Keratinocyte (primary cell): Measurements from ENCODE around the gene KIF21B. TPM values are rescaled to one million over a fixed set of nuclear protein-coding genes. Genes with fewer than 3 reads are reported as not detected.

Experiments
- DNase-seq: peaks from one replicate; pipeline ENCODE4 v3.0.0-alpha.2; 2011; ENCODE audit warnings: low read depth, missing footprints, low spot score
- FAIRE-seq: peaks from 2 replicates; lab custom pipeline; 2011; peaks lifted over from hg19 to GRCh38; lab: Jason Lieb, UNC
- H2AFZ ChIP-seq: 2 replicates; pipeline ENCODE4 v1.6.0; 2012; ENCODE audit warnings: low read length, control low read depth, inconsistent platforms; ENCODE audit not compliant: control insufficient read depth
- H3K27ac ChIP-seq: 2 replicates; pipeline ENCODE4 v1.5.1; 2011; ENCODE audit warnings: low read length; ENCODE audit not compliant: control insufficient read depth, insufficient read depth
- H3K27me3 ChIP-seq: 3 replicates; pipeline ENCODE4 v1.6.0; 2011; ENCODE audit warnings: low read length; ENCODE audit not compliant: control insufficient read depth, insufficient read depth; ENCODE audit errors: extremely low read depth
- H3K36me3 ChIP-seq, 2 experiments: 2 replicates in 1 of 2; 3 replicates in 1 of 2; pipeline ENCODE4 v1.5.1; 2011; ENCODE audit warnings: low read length in 2 of 2, mild to moderate bottlenecking in 1 of 2; ENCODE audit not compliant: control insufficient read depth in 2 of 2, insufficient read depth in 2 of 2; ENCODE audit errors: extremely low read depth in 1 of 2
- H3K4me1 ChIP-seq: 3 replicates; pipeline ENCODE4 v1.5.1; 2011; ENCODE audit warnings: low read length; ENCODE audit not compliant: control insufficient read depth, insufficient read depth; ENCODE audit errors: extremely low read depth
- H3K4me2 ChIP-seq: 3 replicates; pipeline ENCODE4 v1.6.0; 2011; ENCODE audit warnings: low read depth, low read length; ENCODE audit not compliant: control insufficient read depth, insufficient read depth; ENCODE audit errors: extremely low read depth
- H3K4me3 ChIP-seq, 3 experiments: fragments of 200-600 bp in 1 of 3; sonication (generic) in 1 of 3; 2 replicates in 2 of 3; 3 replicates in 1 of 3; pipeline ENCODE4 v1.5.1; 2011 to 2016; ENCODE audit warnings: low read length in 3 of 3, mild to moderate bottlenecking in 3 of 3, control low read depth in 2 of 3, inconsistent platforms in 1 of 3, low read depth in 1 of 3, mixed read lengths in 1 of 3, mixed run types in 1 of 3, moderate library complexity in 1 of 3; ENCODE audit not compliant: control insufficient read depth in 2 of 3, insufficient read depth in 2 of 3; ENCODE audit errors: extremely low read depth in 1 of 3
- H3K79me2 ChIP-seq: 2 replicates; pipeline ENCODE4 v1.6.0; 2012; ENCODE audit warnings: low read length; ENCODE audit not compliant: control insufficient read depth, insufficient read depth
- H3K9ac ChIP-seq: 3 replicates; pipeline ENCODE4 v1.6.0; 2011; ENCODE audit warnings: low read length; ENCODE audit not compliant: control insufficient read depth, insufficient read depth; ENCODE audit errors: extremely low read depth
- H3K9me1 ChIP-seq: 3 replicates; pipeline ENCODE4 v1.6.0; 2011; ENCODE audit warnings: low read length; ENCODE audit not compliant: control insufficient read depth, insufficient read depth; ENCODE audit errors: extremely low read depth
- H3K9me3 ChIP-seq: 2 replicates; pipeline ENCODE4 v1.5.1; 2012; ENCODE audit warnings: low read depth, low read length; ENCODE audit not compliant: control insufficient read depth
- H4K20me1 ChIP-seq: 3 replicates; pipeline ENCODE4 v1.6.0; 2011; ENCODE audit warnings: low read length; ENCODE audit not compliant: control insufficient read depth, insufficient read depth; ENCODE audit errors: extremely low read depth
- CTCF ChIP-seq, 3 experiments: IDR thresholded peaks in 1 of 3; conservative IDR thresholded peaks in 1 of 3; optimal IDR thresholded peaks in 1 of 3; 2 replicates in 2 of 3; 3 replicates in 1 of 3; pipeline versions ENCODE3 to v1.5.1; 2011; ENCODE audit warnings: low read length in 3 of 3, mild to moderate bottlenecking in 3 of 3, moderate library complexity in 2 of 3, control low read depth in 1 of 3, inconsistent platforms in 1 of 3; ENCODE audit not compliant: insufficient read depth in 2 of 3; ENCODE audit errors: extremely low read depth in 1 of 3
- EZH2 ChIP-seq: IDR thresholded peaks from one replicate; pipeline ENCODE4 v1.6.1; 2012; ENCODE audit warnings: inconsistent platforms, mild to moderate bottlenecking, low read length, moderate library complexity
- dilution Hi-C: fragments of 300-500 bp; cut with MboI; formaldehyde crosslinking; loops from one replicate; pipeline ENCODE4 v1.7.0; 2020; ENCODE audit warnings: low sequenced_read_pairs; ENCODE audit not compliant: extremely low pct_ligation_motif_present
- polyA plus RNA-seq, 5 experiments: library from polyadenylated mRNA; depleted of rRNA in 3 of 5; stranded (reverse) in 3 of 5; stranded (forward) in 1 of 5; unstranded in 1 of 5; fragments of >200 nt; gene quantifications; 1 replicate in 1 of 5; 2 replicates in 3 of 5; 3 replicates in 1 of 5; pipeline versions ENCODE4 v1.2.1 to v1.2.3, GENCODE V29; 2011 to 2012; ENCODE audit warnings: missing spikeins in 2 of 5, low read depth in 1 of 5, low replicate concordance in 1 of 5

The KIF21B gene
- polyA plus RNA-seq, 1 donor (not counting 4 experiments of a cell fraction or from before 2014, with no cell fraction given) = 0.17 TPM

GRCh38 chr1:200983035-200983561 is 40.4 kb downstream of the KIF21B start:
- Histone ChIP-seq H3K9me3 (no peaks in the 10 kb centered on the region), H3K36me3 (no peaks in the 10 kb centered on the region), H3K9ac (no peak overlapping the region), H3K27me3 (no peaks in the 10 kb centered on the region), H3K27ac (no peak overlapping the region), H4K20me1 (no peaks in the 10 kb centered on the region), H3K4me1 (no peaks in the 10 kb centered on the region), H2AFZ (no peak overlapping the region), H3K9me1 (no peaks in the 10 kb centered on the region), H3K4me2 (no peak overlapping the region), H3K79me2 (no peaks in the 10 kb centered on the region), H3K4me3 (no peak overlapping the region)
- FAIRE-seq (no peak), DNase-seq (no peak)
- dilution Hi-C loops = no loop called here
- TF ChIP-seq CTCF (optimal IDR thresholded peaks at IDR 0.05 in 1 of 3, IDR thresholded peaks at IDR 0.05 in 1 of 3, conservative IDR thresholded peaks at IDR 0.05 in 1 of 3; ENCODE audit: extremely low read depth in 1 of 3, insufficient read depth in 2 of 3, low read length in 3 of 3) (no peak), EZH2 (no peak)

GRCh38 chr1:200982071-200982945 is 41.2 kb downstream of the KIF21B start:
- Histone ChIP-seq H3K4me2 (no peak overlapping the region), H3K9ac (no peak overlapping the region), H3K9me3 (no peaks in the 10 kb centered on the region), H3K27me3 (no peaks in the 10 kb centered on the region), H3K79me2 (no peaks in the 10 kb centered on the region), H3K27ac (no peak overlapping the region), H4K20me1 (no peaks in the 10 kb centered on the region), H3K4me3 (no peak overlapping the region), H3K9me1 (no peaks in the 10 kb centered on the region), H3K4me1 (no peaks in the 10 kb centered on the region), H2AFZ (no peak overlapping the region), H3K36me3 (no peaks in the 10 kb centered on the region)
- DNase-seq (no peak), FAIRE-seq (no peak)
- dilution Hi-C loops = no loop called here
- no peak for TF ChIP-seq EZH2
- no peak for TF ChIP-seq CTCF (optimal IDR thresholded peaks at IDR 0.05 in 1 of 3, IDR thresholded peaks at IDR 0.05 in 1 of 3, conservative IDR thresholded peaks at IDR 0.05 in 1 of 3; ENCODE audit: extremely low read depth in 1 of 3, insufficient read depth in 2 of 3, low read length in 3 of 3)
